Tibial artery (tissue), 4 donors: Measurements from ENCODE around the gene ALDH1L2.

Experiments
- DNase-seq, 2 donors: peaks; one replicate each; pipeline ENCODE4 v3.0.0-alpha.2; 2019
- H3K27ac ChIP-seq, 2 donors: fragments of 200-600 bp; sonication (generic) in 1 of 2; 1 replicate in 1 of 2; 2 replicates in 1 of 2; pipeline ENCODE4 v1.5.1; 2018 to 2019; ENCODE audit warnings: mild to moderate bottlenecking in 1 of 2
- H3K27me3 ChIP-seq, 2 donors: fragments of 200-600 bp; sonication (generic) in 1 of 2; one replicate each; pipeline versions ENCODE4 v1.5.1 to v1.6.0; 2016 to 2019
- H3K36me3 ChIP-seq, 3 donors: fragments of 200-600 bp; sonication (generic) in 2 of 3; one replicate each; pipeline ENCODE4 v1.5.1; 2016 to 2019; ENCODE audit warnings: mild to moderate bottlenecking in 2 of 3
- H3K4me1 ChIP-seq, 4 donors: fragments of 200-600 bp; sonication (generic) in 2 of 4; 1 replicate in 3 of 4; 2 replicates in 1 of 4; pipeline ENCODE4 v1.5.1; 2016 to 2019
- H3K4me3 ChIP-seq, 2 donors: fragments of 200-600 bp; sonication (generic) in 1 of 2; 1 replicate in 1 of 2; 2 replicates in 1 of 2; pipeline ENCODE4 v1.5.1; 2018 to 2019; ENCODE audit warnings: mild to moderate bottlenecking in 2 of 2
- H3K9me3 ChIP-seq, 3 donors: fragments of 200-600 bp; sonication (generic) in 1 of 3; one replicate each; pipeline ENCODE4 v1.5.1; 2016 to 2019
- CTCF ChIP-seq, 2 experiments: fragments of 200-600 bp in 1 of 2; fragments of 450-650 bp in 1 of 2; IDR thresholded peaks; one replicate each; pipeline ENCODE4 v1.5.1; 2017 to 2019; ENCODE audit warnings: antibody characterized with exemption in 2 of 2, mild to moderate bottlenecking in 1 of 2, moderate library complexity in 1 of 2
- intact Hi-C: fragments of 100-400 bp; cut with DNase I; formaldehyde crosslinking; loops from one replicate; pipeline ENCODE4 v1.15.0; 2023; ENCODE audit warnings: low total_unique reads

Gene ALDH1L2

GRCh38 chr12:105020241-105020962 is 63.9 kb downstream of the ALDH1L2 start:
- no peaks in the 10 kb centered on the region for H3K9me3 ChIP-seq
- intact Hi-C loops: no loop called here
- no peak overlapping the region for H3K27ac ChIP-seq
- TF ChIP-seq CTCF (IDR thresholded peaks at IDR 0.05): no peak
- no peaks in the 10 kb centered on the region for H3K27me3 ChIP-seq
- no peak overlapping the region for H3K4me3 ChIP-seq
- peaks cover 0 to 13% (median 7%) of the 10 kb centered on the region in 4 donors for H3K4me1 ChIP-seq
- peaks cover 0 to 24% (median 5%) of the 10 kb centered on the region in 3 donors for H3K36me3 ChIP-seq
- no peak for DNase-seq

GRCh38 chr12:105018776-105019175 is 65.5 kb downstream of the ALDH1L2 start:
- Histone ChIP-seq H3K27ac (no peak overlapping the region), H3K4me1 (no peaks in the 10 kb centered on the region), H3K9me3 (no peaks in the 10 kb centered on the region), H3K4me3 (no peak overlapping the region), H3K36me3 (peaks cover 0 to 21% (median 6%) of the 10 kb centered on the region in 3 donors), H3K27me3 (no peaks in the 10 kb centered on the region)
- TF ChIP-seq CTCF (IDR thresholded peaks at IDR 0.05): no peak
- no peak for DNase-seq
- intact Hi-C loops: no loop called here

GRCh38 chr12:105018012-105018411 is 66.2 kb downstream of the ALDH1L2 start:
- intact Hi-C loops: no loop called here
- H3K4me3 ChIP-seq: no peak overlapping the region
- no peak for DNase-seq
- peaks cover 0 to 27% (median 13%) of the 10 kb centered on the region in 3 donors for H3K36me3 ChIP-seq
- no peaks in the 10 kb centered on the region for H3K27me3 ChIP-seq
- H3K27ac ChIP-seq: no peak overlapping the region
- H3K9me3 ChIP-seq: no peaks in the 10 kb centered on the region
- H3K4me1 ChIP-seq: no peaks in the 10 kb centered on the region
- no peak for TF ChIP-seq CTCF (IDR thresholded peaks at IDR 0.05)

DNA sequence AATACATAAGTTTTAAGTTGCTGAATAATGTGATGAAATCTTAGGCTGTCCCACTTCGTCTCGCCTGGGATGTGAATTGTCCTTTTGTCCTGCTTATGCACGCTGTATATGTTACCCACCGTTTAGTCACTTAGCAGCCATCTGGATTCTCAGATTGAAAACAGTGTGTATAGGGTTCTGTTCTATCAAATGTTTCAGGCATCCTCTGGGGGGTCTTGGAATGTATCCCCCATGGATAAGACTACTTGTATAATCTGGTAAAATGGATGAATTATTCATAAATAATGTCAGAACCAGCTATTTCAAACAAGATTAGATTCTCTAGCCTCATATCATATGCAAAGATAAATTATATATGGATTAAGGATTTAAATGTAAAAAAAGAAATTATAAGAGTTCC is 68.7 kb downstream of the ALDH1L2 start:
- H3K4me3 ChIP-seq: no peak overlapping the region
- intact Hi-C loops: no loop called here

GRCh38 chr12:105014603-105015002 is 69.7 kb downstream of the ALDH1L2 start:
- Histone ChIP-seq H3K36me3 (peaks cover 24 to 50% (median 44%) of the 10 kb centered on the region in 3 donors), H3K27ac (no peak overlapping the region), H3K4me3 (no peak overlapping the region), H3K27me3 (no peaks in the 10 kb centered on the region), H3K9me3 (no peaks in the 10 kb centered on the region), H3K4me1 (no peaks in the 10 kb centered on the region)
- TF ChIP-seq CTCF (IDR thresholded peaks at IDR 0.05): no peak
- intact Hi-C loops: no loop called here
- no peak for DNase-seq

More for the DNA sequence above, 68.7 kb downstream of the ALDH1L2 start:
- Histone ChIP-seq H3K27ac (no peak overlapping the region), H3K4me1 (no peaks in the 10 kb centered on the region), H3K36me3 (peaks cover 16 to 42% (median 36%) of the 10 kb centered on the region in 3 donors), H3K27me3 (no peaks in the 10 kb centered on the region), H3K9me3 (no peaks in the 10 kb centered on the region)
- no peak for DNase-seq
- TF ChIP-seq CTCF (IDR thresholded peaks at IDR 0.05): no peak
